Nephron (organoid): ENCODE measurements around the gene NAV2.

Experiments
- H3K27ac Mint-ChIP-seq, 3 experiments: 2 replicates each; pipeline ENCODE4 v1.8.0; 2020; ENCODE audit warnings: mixed read lengths in 3 of 3, mild to moderate bottlenecking in 2 of 3, moderate library complexity in 1 of 3
- H3K27me3 Mint-ChIP-seq: 2 replicates; pipeline ENCODE4 v1.8.0; 2021; ENCODE audit warnings: low read depth, mild to moderate bottlenecking, moderate library complexity, mixed read lengths
- H3K36me3 Mint-ChIP-seq: 2 replicates; pipeline ENCODE4 v1.8.0; 2020; ENCODE audit warnings: low read depth, mixed read lengths
- H3K4me1 Mint-ChIP-seq: 2 replicates; pipeline ENCODE4 v1.8.0; 2020; ENCODE audit warnings: mixed read lengths
- H3K4me3 Mint-ChIP-seq, 3 experiments: 2 replicates each; pipeline ENCODE4 v1.8.0; 2020; ENCODE audit warnings: mild to moderate bottlenecking in 3 of 3, mixed read lengths in 3 of 3, moderate library complexity in 2 of 3
- H3K9me3 Mint-ChIP-seq: 2 replicates; pipeline ENCODE4 v1.8.0; 2020; ENCODE audit warnings: mixed read lengths
- TF ChIP-seq, protein P1 (sequence below), 3 experiments: fragments of 200-600 bp; sonication (generic); IDR thresholded peaks; one replicate each; pipeline ENCODE4 v1.5.0; 2021; ENCODE audit warnings: antibody characterized with exemption in 3 of 3; ENCODE audit not compliant: unreplicated experiment in 3 of 3

NAV2 gene

GRCh38 chr11:20116825-20117224, 404.2 kb downstream of the NAV2 start:
- Mint-ChIP-seq H3K36me3 (peaks cover 51% of the 10 kb centered on the region), H3K27me3 (peaks cover 5% of the 10 kb centered on the region), H3K4me3 (no peak overlapping the region), H3K27ac (peak overlapping the region in 2 of 3 experiments; percentile 18 to 29), H3K9me3 (no peaks in the 10 kb centered on the region), H3K4me1 (no peaks in the 10 kb centered on the region)
- TF ChIP-seq, protein P1, sequence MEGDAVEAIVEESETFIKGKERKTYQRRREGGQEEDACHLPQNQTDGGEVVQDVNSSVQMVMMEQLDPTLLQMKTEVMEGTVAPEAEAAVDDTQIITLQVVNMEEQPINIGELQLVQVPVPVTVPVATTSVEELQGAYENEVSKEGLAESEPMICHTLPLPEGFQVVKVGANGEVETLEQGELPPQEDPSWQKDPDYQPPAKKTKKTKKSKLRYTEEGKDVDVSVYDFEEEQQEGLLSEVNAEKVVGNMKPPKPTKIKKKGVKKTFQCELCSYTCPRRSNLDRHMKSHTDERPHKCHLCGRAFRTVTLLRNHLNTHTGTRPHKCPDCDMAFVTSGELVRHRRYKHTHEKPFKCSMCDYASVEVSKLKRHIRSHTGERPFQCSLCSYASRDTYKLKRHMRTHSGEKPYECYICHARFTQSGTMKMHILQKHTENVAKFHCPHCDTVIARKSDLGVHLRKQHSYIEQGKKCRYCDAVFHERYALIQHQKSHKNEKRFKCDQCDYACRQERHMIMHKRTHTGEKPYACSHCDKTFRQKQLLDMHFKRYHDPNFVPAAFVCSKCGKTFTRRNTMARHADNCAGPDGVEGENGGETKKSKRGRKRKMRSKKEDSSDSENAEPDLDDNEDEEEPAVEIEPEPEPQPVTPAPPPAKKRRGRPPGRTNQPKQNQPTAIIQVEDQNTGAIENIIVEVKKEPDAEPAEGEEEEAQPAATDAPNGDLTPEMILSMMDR (IDR thresholded peaks at IDR 0.05; ENCODE audit: unreplicated experiment in 3 of 3): no peak

DNA sequence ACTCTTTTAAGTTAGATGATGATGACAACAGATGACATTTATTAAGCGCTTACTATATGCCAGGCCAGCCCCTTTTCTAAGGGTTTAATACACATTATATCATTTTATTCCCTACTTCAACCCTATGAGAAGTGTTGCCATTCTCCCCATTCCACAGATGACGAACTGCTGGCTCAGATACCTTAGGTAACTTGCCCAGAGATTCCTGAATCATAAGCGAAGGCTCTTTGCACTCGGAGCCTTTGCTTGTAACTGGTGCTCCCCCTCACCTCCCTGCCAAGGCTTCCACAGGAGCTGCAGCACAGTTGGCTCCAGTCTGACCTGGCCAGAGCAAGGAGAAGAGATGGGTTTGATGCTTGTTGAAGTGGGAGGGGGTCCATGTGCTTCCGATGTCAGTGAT, 404.7 kb downstream of the NAV2 start:
- TF ChIP-seq, protein P1 (IDR thresholded peaks at IDR 0.05; ENCODE audit: unreplicated experiment in 3 of 3): no peak
- H3K4me3 Mint-ChIP-seq: no peak overlapping the region
- no peaks in the 10 kb centered on the region for H3K9me3 Mint-ChIP-seq
- H3K4me1 Mint-ChIP-seq: no peaks in the 10 kb centered on the region
- no peak overlapping the region for H3K27ac Mint-ChIP-seq
- H3K36me3 Mint-ChIP-seq: peaks cover 51% of the 10 kb centered on the region
- H3K27me3 Mint-ChIP-seq: peaks cover 5% of the 10 kb centered on the region

DNA sequence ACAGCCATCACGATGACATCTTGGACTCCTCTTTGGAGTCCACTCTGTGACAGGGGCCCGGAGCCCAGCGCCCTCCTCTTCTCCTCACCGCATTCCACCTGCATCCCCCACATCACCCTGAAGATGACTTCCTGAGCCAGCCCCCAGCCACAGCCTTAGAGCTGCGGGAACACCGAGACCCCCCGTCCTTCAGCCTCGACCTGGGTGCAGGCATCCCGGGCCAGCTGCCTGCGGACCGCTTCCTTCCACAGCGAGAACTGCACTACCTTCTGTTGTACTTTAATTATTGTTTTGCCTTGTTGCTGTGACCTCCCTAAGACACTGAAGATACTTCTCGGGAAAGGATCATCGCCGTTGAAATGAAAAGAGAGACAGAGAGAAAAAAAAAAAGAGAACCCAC, 405.6 kb downstream of the NAV2 start:
- TF ChIP-seq, protein P1 (IDR thresholded peaks at IDR 0.05; ENCODE audit: unreplicated experiment in 3 of 3): no peak
- H3K9me3 Mint-ChIP-seq: no peaks in the 10 kb centered on the region
- H3K27me3 Mint-ChIP-seq: peaks cover 5% of the 10 kb centered on the region
- no peak overlapping the region for H3K4me3 Mint-ChIP-seq
- no peak overlapping the region for H3K27ac Mint-ChIP-seq
- H3K36me3 Mint-ChIP-seq: peaks cover 48% of the 10 kb centered on the region
- no peaks in the 10 kb centered on the region for H3K4me1 Mint-ChIP-seq

GRCh38 chr11:20119315-20119714, 406.7 kb downstream of the NAV2 start:
- TF ChIP-seq, protein P1 (IDR thresholded peaks at IDR 0.05; ENCODE audit: unreplicated experiment in 3 of 3): no peak
- Mint-ChIP-seq H3K27ac (no peak overlapping the region), H3K4me1 (no peaks in the 10 kb centered on the region)

DNA sequence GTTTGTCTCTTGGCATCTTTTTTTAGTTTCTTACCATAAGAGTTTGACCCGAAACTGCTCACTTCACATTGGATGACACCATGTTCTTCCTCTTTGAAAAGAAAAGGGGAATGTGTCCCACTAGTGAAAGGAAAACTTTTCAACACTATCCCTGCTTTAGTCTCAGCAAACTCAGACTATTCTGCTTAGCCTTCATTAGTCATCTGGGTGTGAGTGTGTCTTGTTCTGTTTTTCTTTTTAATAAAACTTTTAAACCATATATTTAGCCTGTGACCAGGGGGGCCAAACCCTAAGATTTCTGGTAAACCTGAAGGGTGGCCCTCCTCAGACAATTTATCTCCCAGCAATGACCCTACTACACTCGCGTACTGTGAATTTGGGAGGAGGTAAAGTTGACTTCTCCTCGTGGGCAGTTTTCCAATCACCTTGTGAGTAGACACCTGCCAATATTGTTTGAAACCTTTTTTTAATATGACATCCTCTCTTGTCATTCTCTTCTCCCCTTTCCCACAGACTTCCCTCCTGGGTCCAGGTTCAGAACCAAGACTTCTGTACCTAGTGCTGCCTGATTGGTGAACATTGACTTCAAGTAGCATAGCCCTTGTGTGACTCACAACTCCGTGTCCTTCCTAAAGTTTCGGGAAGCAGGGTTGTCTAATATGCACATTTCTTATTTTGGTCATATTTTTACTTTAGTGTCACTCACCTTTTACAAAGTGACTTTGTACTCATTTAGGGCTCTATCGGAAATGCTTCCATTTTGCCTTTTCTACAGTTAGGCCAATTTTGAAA, 407.7 kb downstream of the NAV2 start:
- TF ChIP-seq, protein P1 (IDR thresholded peaks at IDR 0.05; ENCODE audit: unreplicated experiment in 3 of 3): no peak
- Mint-ChIP-seq H3K27ac (no peak overlapping the region), H3K36me3 (peaks cover 41% of the 10 kb centered on the region), H3K4me1 (no peaks in the 10 kb centered on the region), H3K9me3 (no peaks in the 10 kb centered on the region), H3K27me3 (peaks cover 5% of the 10 kb centered on the region), H3K4me3 (no peak overlapping the region)

More at GRCh38 chr11:20119315-20119714, 406.7 kb downstream of the NAV2 start:
- Mint-ChIP-seq H3K36me3 (peaks cover 46% of the 10 kb centered on the region), H3K4me3 (no peak overlapping the region), H3K27me3 (peaks cover 5% of the 10 kb centered on the region), H3K9me3 (no peaks in the 10 kb centered on the region)

- Mint-ChIP-seq H3K9me3 (no peaks in the 10 kb centered on the region), H3K4me1 (no peaks in the 10 kb centered on the region), H3K27ac (no peak overlapping the region), H3K27me3 (peaks cover 13% of the 10 kb centered on the region), H3K4me3 (no peak overlapping the region), H3K36me3 (peaks cover 32% of the 10 kb centered on the region)
- TF ChIP-seq, protein P1 (IDR thresholded peaks at IDR 0.05; ENCODE audit: unreplicated experiment in 3 of 3): no peak
Measured at GRCh38 chr11:20122131-20122530, 409.5 kb downstream of the NAV2 start.
